Measurements from ENCODE around the gene THRB. TPM values are rescaled to one million over a fixed set of nuclear protein-coding genes. Genes with fewer than 3 reads are reported as not detected.

The THRB gene
- polyA plus RNA-seq, 1 of the 3 experiments (the other 2 are of a cell fraction), result 0.02 TPM

- TF ChIP-seq IRF3 (IDR thresholded peaks at IDR 0.05; ENCODE audit: low read depth, low read length), result no peak
Measured at GRCh38 chr3:24388611-24389010, 106.0 kb downstream of the THRB start (continued).

- Histone ChIP-seq H3K27me3 (ENCODE audit: insufficient read depth) (no peaks in the 10 kb centered on the region), H3K27ac (ENCODE audit: low read depth in 2 of 2, low read length in 1 of 2) (no peak overlapping the region), H3K79me2 (ENCODE audit: insufficient read depth) (no peaks in the 10 kb centered on the region), H3K4me2 (no peak overlapping the region), H3F3A (replicated peaks; ENCODE audit: insufficient read depth) (no peaks in the 10 kb centered on the region), H2AFZ (ENCODE audit: low read depth) (no peak overlapping the region), H4K20me1 (ENCODE audit: insufficient read depth) (no peaks in the 10 kb centered on the region), H3K9ac (no peak overlapping the region), H3K4me3 (ENCODE audit: low read depth in 2 of 2, low read length in 1 of 2) (no peak overlapping the region), H3K4me1 (ENCODE audit: control insufficient read depth in 1 of 2, insufficient read depth in 2 of 2, low read depth in 1 of 2, low read length in 1 of 2) (no peaks in the 10 kb centered on the region; a peak in 1 of 4 replicates), H3K9me2 (no peaks in the 10 kb centered on the region), H3K9me3 (no peaks in the 10 kb centered on the region), H3K36me3 (replicated peaks in 1 of 2; ENCODE audit: control insufficient read depth in 1 of 2, insufficient read depth in 2 of 2, low read length in 1 of 2) (no peaks in the 10 kb centered on the region)
- DNase-seq, result no peak
- TF ChIP-seq SMC3 (IDR thresholded peaks at IDR 0.05; ENCODE audit: low read depth, low read length) (no peak), MAX (IDR thresholded peaks at IDR 0.05; ENCODE audit: low read depth) (no peak), POLR2AphosphoS5 (IDR thresholded peaks at IDR 0.05; ENCODE audit: low read depth, low read length) (no peak), RAD21 (IDR thresholded peaks at IDR 0.05; ENCODE audit: low read length) (no peak), EZH2phosphoT487 (IDR thresholded peaks at IDR 0.05; ENCODE audit: borderline replicate concordance, low read depth) (no peak), MEF2A (IDR thresholded peaks at IDR 0.05; ENCODE audit: borderline replicate concordance, low read depth) (no peak), USF2 (IDR thresholded peaks at IDR 0.05; ENCODE audit: borderline replicate concordance, low read depth, low read length) (no peak), CTCF (IDR thresholded peaks at IDR 0.05) (no peak), TEAD4 (IDR thresholded peaks at IDR 0.05; ENCODE audit: borderline replicate concordance, insufficient read depth) (no peak), GATA2 (CRISPR knock-in tag; IDR thresholded peaks at IDR 0.05) (no peak), FOSL2 (IDR thresholded peaks at IDR 0.05; ENCODE audit: borderline replicate concordance, low read depth) (no peak), TAF1 (IDR thresholded peaks at IDR 0.05; ENCODE audit: borderline replicate concordance, low read depth, low read length) (no peak), TCF12 (IDR thresholded peaks at IDR 0.05) (no peak), ELF1 (IDR thresholded peaks at IDR 0.05) (no peak), JUND (IDR thresholded peaks at IDR 0.05) (no peak), PBX3 (IDR thresholded peaks at IDR 0.05) (no peak), ZBTB33 (IDR thresholded peaks at IDR 0.05; ENCODE audit: borderline replicate concordance, low read depth) (no peak)
- ChIA-PET CTCF (interaction anchor here (1.4 kb wide), 1 partner anchor 9 kb away, joined by 4 read pairs; no protein-coding TSS in a partner anchor), POLR2A (no interaction called here)
- 88% methylated on average over 3 of the region's 3 CpGs for WGBS (ENCODE audit: low lambda C conversion rate)
Measured at GRCh38 chr3:24388159-24388558, 106.5 kb downstream of the THRB start.
